Lung (tissue), 12 donors: ENCODE results near the gene PLPP3. TPM values are rescaled to one million over a fixed set of nuclear protein-coding genes. Genes with fewer than 3 reads are reported as not detected.

Experiments used
- ATAC-seq: fragments of 200-7000 bp; cut with Tn5 transposase; one replicate; pipeline ENCODE4 v1.9.1; 2020; ENCODE audit warnings: moderate number of reproducible peaks; ENCODE audit not compliant: insufficient read depth, low FRiP score
- DNase-seq, 3 donors: peaks; one replicate each; pipeline ENCODE4 v3.0.0-alpha.2; 2013 to 2017
- H3K27ac ChIP-seq, 2 donors: one replicate each; pipeline ENCODE4 v1.5.1; 2013; ENCODE audit warnings: mild to moderate bottlenecking in 2 of 2, moderate library complexity in 2 of 2, control low read depth in 1 of 2, inconsistent platforms in 1 of 2, low read depth in 1 of 2, low read length in 1 of 2
- H3K27me3 ChIP-seq, 3 donors: one replicate each; pipeline ENCODE4 v1.5.1; 2013; ENCODE audit warnings: low read length in 2 of 3; ENCODE audit not compliant: control insufficient read depth in 3 of 3, insufficient read depth in 3 of 3
- H3K36me3 ChIP-seq, 4 donors: one replicate each; pipeline ENCODE4 v1.5.1; 2013; ENCODE audit warnings: low read length in 4 of 4, mild to moderate bottlenecking in 1 of 4, moderate library complexity in 1 of 4; ENCODE audit not compliant: control insufficient read depth in 4 of 4, insufficient read depth in 4 of 4
- H3K4me1 ChIP-seq, 5 donors: one replicate each; pipeline ENCODE4 v1.5.1; 2013; ENCODE audit warnings: low read length in 5 of 5, mild to moderate bottlenecking in 2 of 5, moderate library complexity in 1 of 5; ENCODE audit not compliant: control insufficient read depth in 5 of 5, insufficient read depth in 5 of 5
- H3K4me3 ChIP-seq: one replicate; pipeline ENCODE4 v1.5.1; 2013; ENCODE audit warnings: mild to moderate bottlenecking, control low read depth, moderate library complexity
- H3K9ac ChIP-seq, 2 donors: one replicate each; pipeline ENCODE4 v1.5.1; 2013; ENCODE audit warnings: low read length in 2 of 2, control low read depth in 1 of 2; ENCODE audit not compliant: insufficient read depth in 1 of 2
- H3K9me3 ChIP-seq, 4 donors: one replicate each; pipeline ENCODE4 v1.5.1; 2013; ENCODE audit warnings: low read length in 3 of 4, mild to moderate bottlenecking in 1 of 4, moderate library complexity in 1 of 4; ENCODE audit not compliant: control insufficient read depth in 4 of 4, insufficient read depth in 3 of 4
- WGBS, 2 donors: extraction: QIAGEN DNeasy Blood & Tissue Kit; methylation state at CpG; one replicate each; pipeline ENCODE4 v1.1.7; 2013; 5-methylcytosine and 5-hydroxymethylcytosine counted together
- polyA plus RNA-seq, 2 donors: library from polyadenylated mRNA; stranded (reverse); fragments of 200-250 nt; gene quantifications; one replicate each; pipeline ENCODE4 v1.2.1, GENCODE V29; 2013
- total RNA-seq, 2 donors: library from RNA; depleted of rRNA in 1 of 2; stranded (reverse); fragments of >200 nt in 1 of 2; gene quantifications; one replicate each; pipeline ENCODE4 v1.2.1, GENCODE V29; 2014 to 2021
- TF ChIP-seq, protein P1 (sequence below): IDR thresholded peaks from 2 replicates; pipeline ENCODE4 v1.5.1; 2012; ENCODE audit warnings: mild to moderate bottlenecking; ENCODE audit errors: control extremely low read depth, extremely low read depth
- donor health status: control.
- donor health status: control.
- donor health status: Bipolar disorder and iron deficiency.
- donor health status: healthy.
- donor health status: DM: yes; HTN: yes; CAD: no.

Gene PLPP3
- total and polyA plus RNA-seq, 4 donors = 8.6 to 121 (median 112) TPM

DNA sequence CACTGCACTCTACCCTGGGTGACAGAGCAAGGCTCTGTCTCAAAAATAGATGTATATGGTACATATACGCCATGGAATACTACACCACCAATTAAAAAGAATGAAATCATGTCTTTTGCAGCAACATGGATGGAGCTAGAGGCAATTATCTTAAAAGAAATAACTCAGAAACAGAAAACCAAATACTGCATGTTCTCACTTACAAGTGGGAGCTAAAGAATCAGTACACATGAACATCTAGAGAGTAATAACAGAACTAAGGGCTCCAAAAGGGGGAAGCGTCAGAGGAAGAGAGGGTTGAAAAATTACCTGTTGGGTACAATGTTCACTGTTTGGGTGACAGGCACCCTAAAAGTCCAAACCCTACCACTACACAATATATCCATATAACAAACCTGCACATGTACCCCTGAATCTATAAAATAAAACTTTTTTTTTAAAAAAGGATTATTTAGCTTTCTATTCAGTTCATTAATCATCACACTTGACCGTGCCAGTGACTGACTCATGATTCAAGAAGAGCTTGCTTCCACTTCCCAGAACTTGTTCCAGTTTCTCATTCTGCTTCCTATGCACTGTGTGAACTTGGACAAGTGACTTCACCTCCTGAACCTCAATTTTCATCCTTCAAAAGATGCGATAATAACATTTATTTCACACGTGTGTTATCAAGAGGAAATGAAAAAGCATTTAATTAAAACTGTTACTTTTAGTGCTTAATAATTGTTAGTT is 109.6 kb downstream of the PLPP3 start:
- no peaks in the 10 kb centered on the region for H3K36me3 ChIP-seq
- no peak overlapping the region for H3K9ac ChIP-seq
- TF ChIP-seq, protein P1, sequence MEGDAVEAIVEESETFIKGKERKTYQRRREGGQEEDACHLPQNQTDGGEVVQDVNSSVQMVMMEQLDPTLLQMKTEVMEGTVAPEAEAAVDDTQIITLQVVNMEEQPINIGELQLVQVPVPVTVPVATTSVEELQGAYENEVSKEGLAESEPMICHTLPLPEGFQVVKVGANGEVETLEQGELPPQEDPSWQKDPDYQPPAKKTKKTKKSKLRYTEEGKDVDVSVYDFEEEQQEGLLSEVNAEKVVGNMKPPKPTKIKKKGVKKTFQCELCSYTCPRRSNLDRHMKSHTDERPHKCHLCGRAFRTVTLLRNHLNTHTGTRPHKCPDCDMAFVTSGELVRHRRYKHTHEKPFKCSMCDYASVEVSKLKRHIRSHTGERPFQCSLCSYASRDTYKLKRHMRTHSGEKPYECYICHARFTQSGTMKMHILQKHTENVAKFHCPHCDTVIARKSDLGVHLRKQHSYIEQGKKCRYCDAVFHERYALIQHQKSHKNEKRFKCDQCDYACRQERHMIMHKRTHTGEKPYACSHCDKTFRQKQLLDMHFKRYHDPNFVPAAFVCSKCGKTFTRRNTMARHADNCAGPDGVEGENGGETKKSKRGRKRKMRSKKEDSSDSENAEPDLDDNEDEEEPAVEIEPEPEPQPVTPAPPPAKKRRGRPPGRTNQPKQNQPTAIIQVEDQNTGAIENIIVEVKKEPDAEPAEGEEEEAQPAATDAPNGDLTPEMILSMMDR = no peak
- H3K9me3 ChIP-seq = no peaks in the 10 kb centered on the region
- peaks cover 4 to 18% (median 9%) of the 10 kb centered on the region in 5 donors for H3K4me1 ChIP-seq
- H3K27ac ChIP-seq = no peak overlapping the region
- DNase-seq (no peak), ATAC-seq (peak; percentile 77)
- no peaks in the 10 kb centered on the region for H3K27me3 ChIP-seq
- WGBS, 2 donors = 58 to 70% methylated on average over 5 of the region's 5 CpGs
- H3K4me3 ChIP-seq = no peak overlapping the region

- no peak overlapping the region for H3K27ac ChIP-seq
- TF ChIP-seq, protein P1 = no peak
- ATAC-seq (no peak), DNase-seq (peak; percentile 38 to 83 (median 70))
- peaks cover 1 to 11% (median 4%) of the 10 kb centered on the region in 5 donors for H3K4me1 ChIP-seq
- no peaks in the 10 kb centered on the region for H3K36me3 ChIP-seq
- H3K4me3 ChIP-seq = no peak overlapping the region
- no peak overlapping the region for H3K9ac ChIP-seq
- no peaks in the 10 kb centered on the region for H3K9me3 ChIP-seq
- H3K27me3 ChIP-seq = no peaks in the 10 kb centered on the region
- 79 to 85% methylated on average over 7 of the region's 7 CpGs for WGBS, 2 donors
Observed at GRCh38 chr1:56468518-56468917, 110.8 kb downstream of the PLPP3 start.

DNA sequence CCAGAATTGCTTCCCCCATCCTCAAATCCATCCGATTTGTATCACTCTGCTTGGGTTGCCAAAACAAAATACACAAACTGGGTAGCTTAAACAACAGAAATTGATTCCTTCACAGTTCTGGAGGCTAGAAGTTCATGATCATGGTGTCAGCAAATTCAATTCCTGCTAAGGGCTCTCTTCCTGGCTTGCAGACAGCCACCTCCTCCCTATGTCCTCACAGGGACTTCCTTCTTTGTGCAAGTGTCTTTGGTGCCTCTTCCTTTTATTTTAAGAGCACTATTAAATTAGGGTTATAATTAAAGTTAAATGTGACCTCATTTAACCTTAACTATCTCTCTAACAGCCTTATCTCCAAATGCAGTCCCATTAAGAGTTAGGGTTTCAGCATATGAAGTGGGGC is 112.8 kb downstream of the PLPP3 start:
- TF ChIP-seq, protein P1 = no peak
- no peaks in the 10 kb centered on the region for H3K9me3 ChIP-seq
- no peaks in the 10 kb centered on the region for H3K27me3 ChIP-seq
- peaks cover 0 to 11% (median 4%) of the 10 kb centered on the region in 5 donors for H3K4me1 ChIP-seq
- H3K9ac ChIP-seq = no peak overlapping the region
- DNase-seq (no peak), ATAC-seq (no peak)
- H3K4me3 ChIP-seq = no peak overlapping the region
- no peaks in the 10 kb centered on the region for H3K36me3 ChIP-seq
- no peak overlapping the region for H3K27ac ChIP-seq
- 86 to 92% methylated on average over 1 of the region's 1 CpG for WGBS, 2 donors
